GM10266 (cell line): ENCODE results near the gene PRRC1.

Experiments
- DNase-seq: peaks from one replicate; pipeline ENCODE4 v3.0.0; 2012; ENCODE audit errors: extremely low spot score
- TF ChIP-seq, protein P1 (sequence below): IDR thresholded peaks from 2 replicates; pipeline ENCODE4 v1.5.1; 2012; ENCODE audit warnings: mild to moderate bottlenecking, low read depth; ENCODE audit not compliant: control insufficient read depth, insufficient read depth; ENCODE audit errors: missing control alignments

The PRRC1 gene

DNA sequence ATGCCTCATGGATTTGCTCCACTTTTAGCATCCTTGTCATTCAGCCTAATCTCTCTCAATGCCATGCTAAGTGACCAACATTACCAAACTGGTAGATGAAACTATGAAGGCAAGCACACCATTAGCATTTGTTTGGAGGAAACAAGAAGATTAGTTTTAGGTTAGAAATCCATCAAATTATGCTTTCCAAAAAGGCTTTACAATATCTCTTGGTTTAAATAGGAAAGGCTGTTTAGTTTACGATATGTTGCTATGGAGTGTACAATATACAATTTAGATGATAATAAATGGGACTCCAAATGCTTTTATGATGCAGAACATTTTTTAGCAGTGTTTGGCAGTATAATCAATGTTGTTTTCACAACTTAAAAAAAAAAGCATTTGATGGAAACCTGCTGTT, 83.7 kb downstream of the PRRC1 start:
- TF ChIP-seq, protein P1, sequence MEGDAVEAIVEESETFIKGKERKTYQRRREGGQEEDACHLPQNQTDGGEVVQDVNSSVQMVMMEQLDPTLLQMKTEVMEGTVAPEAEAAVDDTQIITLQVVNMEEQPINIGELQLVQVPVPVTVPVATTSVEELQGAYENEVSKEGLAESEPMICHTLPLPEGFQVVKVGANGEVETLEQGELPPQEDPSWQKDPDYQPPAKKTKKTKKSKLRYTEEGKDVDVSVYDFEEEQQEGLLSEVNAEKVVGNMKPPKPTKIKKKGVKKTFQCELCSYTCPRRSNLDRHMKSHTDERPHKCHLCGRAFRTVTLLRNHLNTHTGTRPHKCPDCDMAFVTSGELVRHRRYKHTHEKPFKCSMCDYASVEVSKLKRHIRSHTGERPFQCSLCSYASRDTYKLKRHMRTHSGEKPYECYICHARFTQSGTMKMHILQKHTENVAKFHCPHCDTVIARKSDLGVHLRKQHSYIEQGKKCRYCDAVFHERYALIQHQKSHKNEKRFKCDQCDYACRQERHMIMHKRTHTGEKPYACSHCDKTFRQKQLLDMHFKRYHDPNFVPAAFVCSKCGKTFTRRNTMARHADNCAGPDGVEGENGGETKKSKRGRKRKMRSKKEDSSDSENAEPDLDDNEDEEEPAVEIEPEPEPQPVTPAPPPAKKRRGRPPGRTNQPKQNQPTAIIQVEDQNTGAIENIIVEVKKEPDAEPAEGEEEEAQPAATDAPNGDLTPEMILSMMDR = no peak
- DNase-seq = no peak

DNA sequence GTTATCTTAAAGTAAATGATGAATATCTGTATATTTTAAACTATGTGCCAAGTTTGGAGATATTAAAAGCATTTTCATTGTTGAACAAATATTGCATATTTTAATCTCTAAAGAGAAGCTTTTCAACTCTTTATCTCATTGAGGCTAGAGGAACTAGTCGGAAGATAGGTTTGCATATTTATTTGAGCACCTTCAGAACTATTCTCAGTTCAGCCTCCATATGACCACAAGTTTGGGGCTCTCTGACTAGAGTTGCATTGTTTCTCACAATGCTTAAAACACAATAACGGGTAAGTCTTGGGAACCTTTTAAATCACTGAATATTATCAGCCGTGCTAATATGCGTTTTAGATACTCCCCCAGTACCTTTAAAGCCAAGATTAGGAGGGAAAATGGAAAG, 84.2 kb downstream of the PRRC1 start:
- no peak for DNase-seq
- TF ChIP-seq, protein P1 = no peak

DNA sequence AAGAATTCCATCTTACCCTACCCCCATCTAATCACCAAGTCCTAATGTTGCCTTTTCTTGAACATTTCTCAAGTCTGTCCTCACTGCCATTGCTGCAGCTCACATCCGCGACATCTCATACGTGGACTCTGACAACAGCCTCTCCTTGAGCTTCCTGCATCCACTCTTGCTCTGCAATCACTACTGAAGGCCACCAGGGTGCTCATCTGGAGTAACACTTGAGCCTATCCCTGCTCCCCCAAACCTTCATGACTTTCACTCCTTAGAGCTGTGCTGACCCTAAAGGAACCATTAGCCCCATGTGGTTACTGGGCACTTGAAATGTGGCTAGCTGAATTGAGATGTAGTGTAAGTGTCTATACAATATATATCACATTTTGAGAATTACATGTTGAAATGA, 85.0 kb downstream of the PRRC1 start:
- TF ChIP-seq, protein P1 = no peak
- no peak for DNase-seq

DNA sequence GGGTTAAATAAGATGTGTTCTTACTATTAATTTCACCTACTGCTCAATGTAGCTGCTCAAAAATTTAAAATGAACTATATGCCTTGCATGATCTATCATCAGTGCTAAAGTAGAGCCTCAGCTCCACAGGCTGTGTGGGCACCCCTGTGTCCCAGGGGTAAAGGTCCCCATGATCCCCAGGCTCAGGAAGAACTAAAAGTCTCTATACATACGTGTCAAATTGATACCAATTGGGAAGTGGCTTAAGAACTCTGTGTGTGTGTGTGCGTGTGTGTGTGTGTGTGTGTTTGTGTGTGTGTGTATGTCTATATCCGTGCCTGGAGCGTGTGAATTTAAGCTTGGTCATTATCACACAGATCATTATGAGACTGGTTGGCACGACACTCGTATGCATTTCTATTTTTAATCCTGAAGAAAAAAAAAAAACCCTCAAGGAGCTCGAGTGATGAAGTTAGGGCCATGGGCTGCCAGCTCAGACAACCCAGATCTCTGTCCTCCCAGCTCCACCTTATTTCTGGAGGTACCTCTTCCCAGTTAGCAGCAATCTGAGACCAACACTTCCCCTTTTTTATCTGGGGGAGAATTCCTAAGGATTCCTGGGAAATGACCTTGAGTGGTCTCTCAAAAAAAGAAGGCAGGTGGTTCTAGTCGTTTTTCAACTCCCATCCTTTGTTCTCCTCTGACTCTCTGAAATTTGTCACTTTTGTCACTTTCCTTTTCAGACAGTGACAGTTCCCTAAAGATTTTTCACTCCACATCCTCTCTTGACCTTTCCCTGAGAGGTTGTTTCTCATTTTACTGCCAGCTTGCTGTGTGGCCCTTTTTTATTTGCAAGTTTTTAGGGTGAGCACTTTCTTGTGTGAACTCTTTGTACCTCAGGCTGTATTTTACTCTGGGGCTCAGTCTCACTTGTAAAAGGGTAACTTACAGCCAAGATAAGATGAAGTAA, 85.7 kb downstream of the PRRC1 start:
- DNase-seq = no peak
- TF ChIP-seq, protein P1 = no peak
